GM18951 (cell line): ENCODE results near the gene MEMO1.
"Not testable (repeated sequence)": the region's sequence is repeated elsewhere in the genome, so short reads cannot be mapped to it uniquely, and the experiment has no call there.

Experiments
- POLR2A ChIP-seq: IDR thresholded peaks from 4 replicates; pipeline ENCODE4 v1.6.1; 2011; ENCODE audit warnings: mild to moderate bottlenecking; ENCODE audit not compliant: insufficient read length, insufficient read depth; ENCODE audit errors: extremely low read depth
- in situ Hi-C: fragments of 300-500 bp; cut with MboI; formaldehyde crosslinking; loops from one replicate; pipeline ENCODE4 v1.12.0; 2022; ENCODE audit warnings: low sequenced_read_pairs, mixed read lengths, inconsistent platforms; ENCODE audit not compliant: unreplicated experiment

MEMO1 gene

DNA sequence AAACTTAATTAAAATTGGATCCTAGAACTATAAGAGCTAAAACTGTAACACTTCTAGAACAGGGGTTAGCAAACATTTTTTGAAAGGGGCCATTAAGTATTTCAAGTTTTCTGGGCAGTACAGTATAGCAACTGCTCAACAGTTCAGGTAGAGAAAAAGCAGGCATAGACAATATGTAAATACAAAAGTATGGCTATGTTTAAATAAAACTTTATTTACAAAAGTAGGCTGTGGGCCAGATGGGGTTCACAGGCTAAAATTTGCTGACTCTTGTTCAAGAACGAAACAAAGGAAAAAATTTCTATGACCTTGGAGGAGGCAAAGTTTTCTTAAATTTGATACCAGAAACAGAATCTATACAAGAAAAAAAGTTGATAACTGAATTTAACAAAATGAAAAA is 114.5 kb downstream of the MEMO1 start:
- in situ Hi-C loops, result no loop called here
- no peak for TF ChIP-seq POLR2A

DNA sequence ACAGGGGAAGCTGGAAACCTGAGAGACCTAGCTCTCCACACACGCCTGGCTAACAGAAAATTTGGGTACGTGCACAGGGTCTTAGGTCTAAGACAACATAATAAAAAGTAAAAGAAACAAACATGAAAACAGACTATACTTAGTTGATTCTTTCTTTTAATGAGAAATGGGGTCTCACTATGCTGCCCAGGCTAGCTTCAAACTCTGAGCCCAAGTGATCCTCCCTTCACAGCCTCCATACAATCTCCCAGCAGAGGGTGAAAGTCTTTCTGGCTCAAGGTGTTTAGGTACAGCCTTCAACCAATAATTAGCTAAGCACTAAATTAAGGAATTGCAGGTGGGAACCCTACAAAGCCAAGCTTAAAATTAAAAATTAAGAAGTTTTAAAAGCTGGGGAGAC is 116.2 kb downstream of the MEMO1 start:
- no peak for TF ChIP-seq POLR2A
- in situ Hi-C loops, result no loop called here

DNA sequence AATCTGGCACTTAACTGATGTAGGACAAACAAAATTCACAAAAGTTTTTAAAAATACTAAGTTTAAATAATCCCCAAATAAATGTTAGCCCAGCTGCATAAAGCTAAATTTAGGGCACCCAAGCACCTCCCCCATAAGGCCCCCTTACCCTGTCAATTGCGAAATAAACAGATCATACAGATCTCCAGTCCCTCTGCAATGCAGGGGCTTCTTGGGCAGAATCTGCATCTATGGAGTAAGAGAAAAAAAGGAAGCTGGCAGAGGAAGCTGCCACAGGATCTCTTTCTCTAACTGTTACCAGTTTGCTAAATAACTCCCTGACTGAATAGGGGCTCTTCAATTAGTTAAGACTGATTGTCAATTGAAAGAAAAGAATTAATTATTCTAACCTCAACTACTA is 117.7 kb downstream of the MEMO1 start:
- TF ChIP-seq POLR2A, result no peak
- in situ Hi-C loops, result no loop called here

DNA sequence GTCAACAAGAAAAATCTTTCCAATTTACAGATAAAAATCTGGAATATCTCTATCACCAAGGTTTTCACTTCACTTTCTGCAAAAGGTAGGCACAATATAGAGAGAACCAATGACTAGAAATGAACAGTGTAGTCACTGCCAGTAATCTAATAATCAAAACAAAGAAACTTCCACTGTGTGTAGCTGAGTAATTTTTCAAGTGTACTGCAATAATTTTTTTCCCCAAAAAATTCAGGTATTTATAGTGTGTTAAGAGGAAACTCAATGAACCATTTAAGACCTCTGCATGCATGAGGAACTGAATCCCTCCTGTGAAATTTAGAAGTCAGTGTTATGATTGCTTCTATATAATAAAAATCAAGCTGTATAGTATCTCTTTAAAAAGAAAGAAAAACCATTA is 121.8 kb downstream of the MEMO1 start:
- TF ChIP-seq POLR2A, result no peak
- in situ Hi-C loops, result no loop called here

DNA sequence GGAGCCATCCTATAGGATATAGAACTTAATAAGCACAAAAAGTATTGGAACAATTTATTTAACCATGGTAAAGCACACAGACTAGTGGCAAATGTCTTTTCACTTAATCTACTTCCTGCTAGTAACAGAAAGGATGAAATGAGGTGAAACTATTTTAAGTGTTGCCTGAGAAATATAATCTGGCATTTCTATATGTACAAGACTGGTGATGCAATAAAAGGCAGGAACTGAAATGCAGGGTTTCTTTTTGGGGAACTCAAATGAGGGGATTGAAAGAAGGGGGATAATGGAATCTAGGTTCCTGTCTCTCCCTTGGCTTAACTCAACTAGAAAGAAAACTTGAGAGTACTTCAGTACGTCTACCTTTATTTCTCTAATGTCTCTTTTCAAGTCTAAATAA is 122.3 kb downstream of the MEMO1 start:
- in situ Hi-C loops, result no loop called here
- no peak for TF ChIP-seq POLR2A

DNA sequence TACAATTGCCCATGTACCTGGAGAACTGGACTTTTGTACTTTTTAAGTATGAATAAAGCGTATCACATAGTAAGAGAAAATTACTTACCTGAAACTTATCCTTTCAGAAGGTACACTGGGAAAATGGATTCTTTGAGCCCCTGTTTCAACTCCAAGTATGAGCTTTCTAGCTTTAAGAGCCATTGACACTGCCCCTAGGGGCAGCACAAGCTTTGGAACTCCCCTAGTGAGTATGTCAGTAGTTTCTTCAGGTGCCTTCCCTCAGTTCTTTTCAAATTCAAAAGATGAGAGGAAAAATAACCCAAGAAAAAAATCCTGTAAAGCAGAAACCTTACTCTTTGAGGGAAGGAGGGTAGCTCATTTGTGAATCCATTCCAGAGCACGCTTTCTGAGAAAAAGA is 124.1 kb downstream of the MEMO1 start:
- in situ Hi-C loops, result no loop called here
- TF ChIP-seq POLR2A, result no peak

DNA sequence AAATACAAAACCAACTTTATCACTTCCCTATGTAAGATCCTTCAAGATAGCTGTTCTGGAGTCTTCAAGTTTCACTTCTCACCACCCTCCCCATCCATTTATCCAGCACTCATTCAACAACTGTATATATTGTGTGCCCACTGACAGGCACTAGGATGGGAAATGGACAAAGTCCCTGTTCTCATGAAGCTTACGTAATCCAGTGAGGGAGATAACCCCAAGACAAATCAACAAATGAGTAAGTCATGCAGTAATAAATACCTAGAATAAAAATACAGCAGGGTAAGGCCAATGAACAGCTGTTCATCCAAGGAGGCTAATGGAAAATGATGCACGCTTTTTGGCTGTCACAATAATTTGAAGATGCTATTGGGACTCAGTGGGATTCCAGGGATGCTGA is 133.8 kb downstream of the MEMO1 start:
- no peak for TF ChIP-seq POLR2A
- in situ Hi-C loops, result no loop called here

DNA sequence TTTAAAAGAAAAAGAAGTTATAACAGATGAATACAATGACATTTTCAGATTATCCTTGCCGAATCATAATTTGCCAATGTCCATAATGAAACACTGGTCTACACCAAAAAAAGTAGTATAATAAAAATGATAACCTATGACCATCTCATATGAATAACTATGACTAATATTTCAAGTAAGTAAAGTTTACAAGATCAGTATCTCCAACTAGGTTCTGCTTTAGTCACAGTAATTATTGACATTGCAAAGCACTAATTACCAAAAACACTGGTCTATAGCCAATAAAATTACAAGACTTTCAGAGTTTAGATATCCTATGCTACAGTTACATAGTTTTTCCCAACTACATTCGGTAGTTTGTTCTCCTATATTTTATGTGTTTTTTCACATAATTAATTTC is 136.7 kb downstream of the MEMO1 start:
- in situ Hi-C loops, result no loop called here
- no peak for TF ChIP-seq POLR2A

DNA sequence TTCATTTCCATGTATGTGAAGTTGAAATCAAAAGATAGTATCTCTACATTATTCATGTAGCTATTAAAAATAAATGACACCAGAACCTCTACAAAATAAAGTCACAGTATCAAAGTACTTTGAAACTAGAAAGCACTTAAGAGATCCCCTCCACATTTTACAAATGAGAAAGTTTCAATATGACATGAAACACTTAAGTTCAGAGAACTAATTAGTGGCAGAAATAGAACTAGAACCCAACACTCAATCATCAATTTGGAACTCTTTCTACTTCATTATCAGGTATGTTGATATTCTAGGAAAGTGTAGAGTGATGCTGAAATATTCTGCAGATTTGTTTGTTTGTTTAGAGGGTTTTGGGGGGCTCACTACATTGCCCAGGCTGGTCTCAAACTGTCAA is 145.6 kb downstream of the MEMO1 start:
- in situ Hi-C loops, result no loop called here
- TF ChIP-seq POLR2A, result no peak

DNA sequence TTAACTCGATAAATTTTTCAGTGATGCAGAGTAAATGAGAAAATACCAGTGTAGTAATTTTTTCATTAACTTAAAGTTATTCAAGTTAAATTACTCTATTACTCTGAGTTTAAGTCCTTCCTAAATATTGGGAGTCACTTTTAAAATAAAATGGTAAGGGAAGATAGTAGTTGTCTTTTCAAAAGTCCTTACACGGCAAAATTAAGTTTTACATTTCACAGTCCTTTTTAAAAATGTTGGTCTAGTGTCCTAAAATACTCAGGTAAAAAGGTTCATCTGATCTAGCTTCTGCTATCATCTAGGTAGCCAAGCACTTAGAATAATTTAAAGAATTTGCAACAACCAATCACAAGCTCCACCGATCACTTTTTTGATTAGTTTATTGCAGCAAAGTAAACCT is 146.9 kb downstream of the MEMO1 start:
- in situ Hi-C loops, result no loop called here
- no peak for TF ChIP-seq POLR2A

DNA sequence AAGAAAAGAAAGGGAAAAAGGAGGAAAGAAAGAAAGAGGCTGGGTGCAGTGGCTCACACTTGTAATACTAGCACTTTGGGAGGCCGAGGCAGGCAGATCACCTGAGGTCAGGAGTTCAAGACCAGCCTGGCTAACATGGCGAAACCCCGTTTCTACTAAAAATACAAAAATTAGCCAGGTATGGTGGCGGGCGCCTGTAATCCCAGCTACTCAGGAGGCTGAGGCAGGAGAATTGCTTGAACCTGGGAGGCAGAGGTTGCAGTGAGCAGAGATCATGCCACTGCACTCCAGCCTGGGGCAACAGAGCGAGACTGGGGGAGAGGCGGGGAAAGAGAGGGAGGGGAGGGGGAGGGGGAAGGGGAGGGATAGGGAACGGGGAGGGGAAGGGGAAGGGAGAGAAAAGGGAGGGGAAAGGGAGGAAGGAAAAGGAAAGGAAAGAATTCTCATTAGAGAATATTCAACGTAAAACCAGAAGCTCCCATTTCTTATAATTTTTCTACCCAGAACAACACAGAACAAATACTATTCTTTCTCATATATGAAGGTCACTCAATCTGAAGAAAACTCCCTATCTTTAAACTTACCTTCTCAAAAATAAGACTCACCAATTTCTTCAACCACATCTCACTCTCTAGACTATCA is 147.7 kb downstream of the MEMO1 start:
- in situ Hi-C loops, result not testable (repeated sequence)

DNA sequence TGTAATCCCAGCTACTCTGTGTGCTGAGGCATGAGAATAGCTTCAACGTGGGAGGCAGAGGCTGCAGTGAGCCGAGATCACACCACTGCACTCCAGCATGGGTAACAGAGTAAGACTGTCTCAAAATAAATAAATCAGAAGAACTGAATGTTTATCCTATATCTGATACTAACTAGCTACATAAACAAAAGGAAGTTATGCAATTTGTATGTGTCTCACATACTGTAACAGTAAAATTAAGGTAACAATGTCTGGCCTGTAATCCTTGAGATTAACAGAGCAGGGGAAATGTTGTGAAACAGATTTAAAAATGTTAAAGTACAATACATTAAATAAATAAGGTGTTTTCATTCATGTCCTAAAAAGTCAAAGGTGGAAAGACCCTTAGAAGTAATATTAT is 150.8 kb downstream of the MEMO1 start:
- in situ Hi-C loops, result no loop called here

DNA sequence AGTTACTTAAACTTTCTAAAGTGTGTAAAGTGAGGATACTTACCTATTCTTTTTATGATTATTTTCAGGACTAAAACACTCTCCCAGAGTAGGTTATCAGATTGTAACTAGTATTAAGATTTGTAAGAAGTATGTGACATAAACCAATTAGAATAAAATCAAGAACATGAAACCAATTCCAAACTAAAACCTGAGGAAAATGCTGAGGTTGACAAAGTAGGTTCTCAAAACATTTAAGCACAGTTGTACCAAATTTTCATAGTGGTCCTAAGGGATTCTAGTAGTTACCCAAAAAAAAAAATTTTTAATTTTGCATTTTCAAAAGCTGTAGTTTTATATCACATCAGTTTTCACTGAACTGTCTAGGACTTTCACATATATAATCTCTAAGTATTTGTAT is 157.3 kb downstream of the MEMO1 start:
- TF ChIP-seq POLR2A, result no peak
- in situ Hi-C loops, result no loop called here

More for the DNA sequence above, 150.8 kb downstream of the MEMO1 start:
- no peak for TF ChIP-seq POLR2A

DNA sequence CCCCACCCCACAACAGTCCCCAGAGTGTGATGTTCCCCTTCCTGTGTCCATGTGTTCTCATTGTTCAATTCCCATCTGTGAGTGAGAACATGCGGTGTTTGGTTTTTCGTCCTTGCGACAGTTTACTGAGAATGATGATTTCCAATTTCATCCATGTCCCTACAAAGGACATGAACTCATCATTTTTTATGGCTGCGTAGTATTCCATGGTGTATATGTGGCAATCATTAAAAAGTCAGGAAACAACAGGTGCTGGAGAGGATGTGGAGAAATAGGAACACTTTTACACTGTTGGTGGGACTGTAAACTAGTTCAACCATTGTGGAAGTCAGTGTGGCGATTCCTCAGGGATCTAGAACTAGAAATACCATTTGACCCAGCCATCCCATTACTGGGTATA is 168.7 kb downstream of the MEMO1 start:
- in situ Hi-C loops, result not testable (repeated sequence)

DNA sequence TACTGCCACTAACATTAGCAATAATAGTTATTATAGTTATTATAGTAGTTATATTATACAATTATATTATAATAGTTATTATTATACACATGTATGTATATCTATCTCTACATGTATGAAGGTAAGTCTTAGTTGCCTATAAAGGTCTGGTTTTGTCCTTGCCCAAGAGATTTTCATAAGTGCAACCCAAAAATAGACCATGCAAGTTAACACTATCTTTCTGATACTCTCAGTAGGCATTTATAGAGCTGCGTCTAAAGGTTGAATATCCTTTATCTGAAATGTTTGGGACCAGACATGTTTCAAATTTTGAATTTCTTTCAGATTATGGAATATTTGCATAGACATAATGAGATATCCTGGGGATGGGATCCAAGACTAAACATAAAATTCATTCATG is 175.4 kb downstream of the MEMO1 start:
- in situ Hi-C loops, result no loop called here
- no peak for TF ChIP-seq POLR2A
